ENCODE data around the gene TSPOAP1.

DNA sequence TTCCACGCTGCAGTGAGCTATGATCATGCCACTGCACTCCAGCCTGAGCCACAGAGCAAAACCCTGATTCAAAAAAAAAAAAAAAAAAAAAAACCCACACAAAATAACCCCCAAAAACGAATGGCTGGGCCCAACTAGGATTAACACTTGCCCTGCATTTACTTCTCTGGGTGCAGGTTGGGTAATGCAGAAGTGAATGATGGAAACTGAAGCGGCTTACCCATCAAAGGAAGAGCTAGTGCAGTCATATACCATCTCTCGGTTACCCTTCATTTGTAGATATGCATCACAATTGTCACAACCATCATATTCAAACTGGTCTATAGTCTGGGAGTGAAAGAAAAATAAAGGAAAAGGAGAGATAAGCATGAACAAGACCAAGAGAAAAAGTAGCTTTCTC lies 22.6 kb upstream of the TSPOAP1 start:
- TF ChIP-seq CTCF (conservative IDR thresholded peaks at IDR 0.05) (no peak), ZFX (IDR thresholded peaks at IDR 0.05) (no peak)
